Measurements from ENCODE around the gene ANKDD1B.

Gene ANKDD1B

DNA sequence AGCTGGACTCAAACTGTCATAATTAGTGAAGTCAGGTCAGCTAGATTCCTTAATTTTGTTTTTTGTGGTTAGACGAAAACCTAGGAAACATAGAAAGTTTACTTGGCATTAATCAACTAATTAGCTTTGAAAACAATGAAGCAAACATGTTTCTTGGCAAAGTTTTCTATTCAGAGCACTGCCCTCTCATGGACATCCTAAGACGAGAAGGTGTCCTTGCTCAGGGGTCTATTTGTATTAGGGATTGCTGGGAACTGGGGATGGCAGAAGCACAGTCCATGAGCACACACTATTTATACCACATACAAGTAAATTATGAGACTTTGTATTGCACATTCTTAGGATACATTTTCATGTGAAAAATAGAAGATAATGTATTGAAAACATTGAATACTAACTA, 56.3 kb downstream of the ANKDD1B start:
- TF ChIP-seq EZH2 (optimal IDR thresholded peaks at IDR 0.05; ENCODE audit: low read depth, low read length): no peak
- no peak for TF ChIP-seq EZH2phosphoT487 (IDR thresholded peaks at IDR 0.05; ENCODE audit: low read length)
- TF ChIP-seq, protein P1, sequence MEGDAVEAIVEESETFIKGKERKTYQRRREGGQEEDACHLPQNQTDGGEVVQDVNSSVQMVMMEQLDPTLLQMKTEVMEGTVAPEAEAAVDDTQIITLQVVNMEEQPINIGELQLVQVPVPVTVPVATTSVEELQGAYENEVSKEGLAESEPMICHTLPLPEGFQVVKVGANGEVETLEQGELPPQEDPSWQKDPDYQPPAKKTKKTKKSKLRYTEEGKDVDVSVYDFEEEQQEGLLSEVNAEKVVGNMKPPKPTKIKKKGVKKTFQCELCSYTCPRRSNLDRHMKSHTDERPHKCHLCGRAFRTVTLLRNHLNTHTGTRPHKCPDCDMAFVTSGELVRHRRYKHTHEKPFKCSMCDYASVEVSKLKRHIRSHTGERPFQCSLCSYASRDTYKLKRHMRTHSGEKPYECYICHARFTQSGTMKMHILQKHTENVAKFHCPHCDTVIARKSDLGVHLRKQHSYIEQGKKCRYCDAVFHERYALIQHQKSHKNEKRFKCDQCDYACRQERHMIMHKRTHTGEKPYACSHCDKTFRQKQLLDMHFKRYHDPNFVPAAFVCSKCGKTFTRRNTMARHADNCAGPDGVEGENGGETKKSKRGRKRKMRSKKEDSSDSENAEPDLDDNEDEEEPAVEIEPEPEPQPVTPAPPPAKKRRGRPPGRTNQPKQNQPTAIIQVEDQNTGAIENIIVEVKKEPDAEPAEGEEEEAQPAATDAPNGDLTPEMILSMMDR (IDR thresholded peaks at IDR 0.05; ENCODE audit: low read length): no peak
- Histone ChIP-seq H3K4me2 (ENCODE audit: low read depth, low read length) (no peak overlapping the region), H3K36me3 (replicated peaks; ENCODE audit: insufficient read depth, low read length) (no peaks in the 10 kb centered on the region), H3K9me2 (replicated peaks; ENCODE audit: insufficient read depth, low read length) (no peaks in the 10 kb centered on the region), H3K4me3 (ENCODE audit: low read length) (no peak overlapping the region), H3K9ac (ENCODE audit: low read length) (no peak overlapping the region), H2AFZ (ENCODE audit: low read length) (no peak overlapping the region), H3K4me1 (ENCODE audit: low read length) (no peaks in the 10 kb centered on the region), H3F3A (ENCODE audit: insufficient read depth, low read length) (no peaks in the 10 kb centered on the region), H3K27me3 (replicated peaks; ENCODE audit: insufficient read depth, low read length) (no peaks in the 10 kb centered on the region), H4K20me1 (ENCODE audit: insufficient read depth, low read length) (no peaks in the 10 kb centered on the region), H3K79me2 (ENCODE audit: low read length) (no peaks in the 10 kb centered on the region), H3K27ac (ENCODE audit: low read length) (no peak overlapping the region), H3K9me3 (replicated peaks; ENCODE audit: insufficient read depth, low read length) (no peaks in the 10 kb centered on the region)
- DNase-seq: no peak

DNA sequence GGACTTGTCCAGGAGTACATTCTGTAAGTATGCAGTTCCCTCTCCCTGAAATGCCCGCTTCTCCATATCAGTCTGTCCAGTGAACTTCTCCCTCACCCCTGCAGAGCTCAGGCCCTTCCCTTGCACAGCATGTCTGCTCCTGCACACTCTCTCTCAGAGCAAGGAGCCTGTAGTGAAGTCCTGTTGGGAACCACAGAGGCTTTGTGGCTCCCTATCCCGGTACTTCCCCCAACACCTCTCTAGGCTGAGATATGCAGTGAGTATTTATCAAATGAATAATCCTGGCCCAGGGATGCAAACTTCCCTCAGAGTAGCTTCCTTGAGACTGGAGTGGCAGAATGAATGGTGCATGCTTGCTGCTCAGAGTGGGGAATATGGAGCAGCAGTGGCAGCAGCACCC, 57.2 kb downstream of the ANKDD1B start:
- Histone ChIP-seq H3K27ac (ENCODE audit: low read length) (no peak overlapping the region), H2AFZ (ENCODE audit: low read length) (no peak overlapping the region)

DNA sequence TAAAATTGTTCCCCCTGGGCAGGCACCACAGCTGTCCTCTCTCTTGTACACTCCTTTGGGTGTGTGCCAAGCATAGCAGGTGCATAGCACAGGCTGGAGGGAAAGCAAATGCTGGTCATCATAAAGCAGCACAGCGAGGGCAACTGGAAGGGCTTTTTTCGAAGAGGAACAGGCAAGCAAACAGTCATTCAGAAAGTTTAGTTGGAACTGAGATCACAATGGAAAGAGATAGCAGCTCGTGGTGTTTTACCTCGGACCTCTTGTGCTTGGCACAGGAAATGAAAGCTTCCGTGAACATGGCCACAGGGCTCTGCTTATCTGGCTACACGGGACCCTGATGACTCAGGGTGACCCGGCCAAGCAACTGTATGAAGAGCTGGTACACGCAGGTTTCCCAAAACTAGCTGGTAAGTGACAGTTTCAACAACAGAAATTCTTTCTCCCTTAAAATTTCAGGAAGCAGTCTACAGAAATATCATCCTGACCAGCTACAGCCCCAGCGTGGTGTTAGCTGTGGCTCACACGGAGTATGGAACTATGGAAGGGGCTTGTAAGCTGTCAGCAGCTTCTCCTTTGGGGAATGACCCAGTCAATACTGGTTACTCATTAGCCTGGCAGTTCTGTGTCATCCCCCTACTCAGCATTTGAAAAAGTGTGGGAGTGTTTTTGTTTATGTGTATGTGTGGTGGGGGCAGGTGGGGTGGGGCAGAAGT, 57.9 kb downstream of the ANKDD1B start:
- Histone ChIP-seq H3K27me3 (replicated peaks; ENCODE audit: insufficient read depth, low read length) (no peaks in the 10 kb centered on the region), H3K4me3 (ENCODE audit: low read length) (no peak overlapping the region), H3K9me2 (replicated peaks; ENCODE audit: insufficient read depth, low read length) (no peaks in the 10 kb centered on the region), H2AFZ (ENCODE audit: low read length) (no peak overlapping the region), H3K27ac (ENCODE audit: low read length) (0 out of 2 replicates have a peak overlapping the region, but pooled peaks have one; percentile 7), H3K9ac (ENCODE audit: low read length) (no peak overlapping the region), H3K79me2 (ENCODE audit: low read length) (no peaks in the 10 kb centered on the region), H3K4me1 (ENCODE audit: low read length) (no peaks in the 10 kb centered on the region), H3K36me3 (replicated peaks; ENCODE audit: insufficient read depth, low read length) (no peaks in the 10 kb centered on the region; the same call in 1 of the 2 replicates), H4K20me1 (ENCODE audit: insufficient read depth, low read length) (no peaks in the 10 kb centered on the region), H3F3A (ENCODE audit: insufficient read depth, low read length) (no peaks in the 10 kb centered on the region), H3K9me3 (replicated peaks; ENCODE audit: insufficient read depth, low read length) (no peaks in the 10 kb centered on the region), H3K4me2 (ENCODE audit: low read depth, low read length) (peak overlapping the region; percentile 6; the same call in 1 of the 2 replicates)
- TF ChIP-seq, protein P1 (IDR thresholded peaks at IDR 0.05; ENCODE audit: low read length): no peak
- TF ChIP-seq EZH2phosphoT487 (IDR thresholded peaks at IDR 0.05; ENCODE audit: low read length): no peak
- TF ChIP-seq EZH2 (optimal IDR thresholded peaks at IDR 0.05; ENCODE audit: low read depth, low read length): no peak
- DNase-seq: peak; percentile 38

More for the DNA sequence above, 57.2 kb downstream of the ANKDD1B start:
- no peaks in the 10 kb centered on the region for H3K27me3 ChIP-seq (replicated peaks; ENCODE audit: insufficient read depth, low read length)
- H3K4me3 ChIP-seq (ENCODE audit: low read length): no peak overlapping the region
- H3F3A ChIP-seq (ENCODE audit: insufficient read depth, low read length): no peaks in the 10 kb centered on the region
- no peaks in the 10 kb centered on the region for H3K9me3 ChIP-seq (replicated peaks; ENCODE audit: insufficient read depth, low read length)
- no peaks in the 10 kb centered on the region for H4K20me1 ChIP-seq (ENCODE audit: insufficient read depth, low read length)
- H3K9ac ChIP-seq (ENCODE audit: low read length): no peak overlapping the region
- no peak for DNase-seq
- no peaks in the 10 kb centered on the region for H3K79me2 ChIP-seq (ENCODE audit: low read length)
- H3K9me2 ChIP-seq (replicated peaks; ENCODE audit: insufficient read depth, low read length): no peaks in the 10 kb centered on the region
- no peak for TF ChIP-seq EZH2phosphoT487 (IDR thresholded peaks at IDR 0.05; ENCODE audit: low read length)
- TF ChIP-seq, protein P1 (IDR thresholded peaks at IDR 0.05; ENCODE audit: low read length): no peak
- no peak for TF ChIP-seq EZH2 (optimal IDR thresholded peaks at IDR 0.05; ENCODE audit: low read depth, low read length)
- no peaks in the 10 kb centered on the region for H3K4me1 ChIP-seq (ENCODE audit: low read length)
- no peak overlapping the region for H3K4me2 ChIP-seq (ENCODE audit: low read depth, low read length)
- no peaks in the 10 kb centered on the region for H3K36me3 ChIP-seq (replicated peaks; ENCODE audit: insufficient read depth, low read length)

All from MM.1S (cell line).